ENCODE results near the gene DCAF7.

The DCAF7 gene

GRCh38 chr17:63623786-63624530 is 73.7 kb downstream of the DCAF7 start:
- DNase-seq (ENCODE audit: low spot score) = no peak
- no peak for TF ChIP-seq CTCF (IDR thresholded peaks at IDR 0.05; ENCODE audit: borderline replicate concordance, control extremely low read depth, extremely low read depth, insufficient read depth, missing control alignments)
- in situ Hi-C loops (cut with MboI; ENCODE audit: low sequenced_read_pairs, unreplicated experiment) = no loop called here

DNA sequence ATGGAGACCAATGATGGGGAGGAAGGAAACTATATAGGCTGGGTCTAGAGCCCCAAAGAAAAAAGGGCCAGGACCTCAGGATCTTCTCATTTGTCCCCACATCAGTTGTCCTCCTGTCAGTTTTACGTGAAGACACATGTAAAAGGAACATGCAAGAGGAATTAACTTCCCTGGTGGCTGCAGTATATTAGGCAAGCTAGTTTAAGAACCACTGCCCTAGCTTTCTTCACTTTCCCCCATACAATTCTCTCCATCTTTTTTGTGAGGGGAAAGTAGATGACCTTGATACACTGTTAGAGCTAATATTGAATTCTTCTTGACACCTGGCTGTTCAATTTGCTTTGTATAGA is 74.2 kb downstream of the DCAF7 start:
- in situ Hi-C loops (cut with MboI; ENCODE audit: low sequenced_read_pairs, unreplicated experiment) = no loop called here
- no peak for DNase-seq (ENCODE audit: low spot score)
- no peak for TF ChIP-seq CTCF (IDR thresholded peaks at IDR 0.05; ENCODE audit: borderline replicate concordance, control extremely low read depth, extremely low read depth, insufficient read depth, missing control alignments)

GRCh38 chr17:63626551-63627180 is 76.4 kb downstream of the DCAF7 start:
- in situ Hi-C loops (cut with MboI; ENCODE audit: low sequenced_read_pairs, unreplicated experiment) = no loop called here
- DNase-seq (ENCODE audit: low spot score) = no peak

DNA sequence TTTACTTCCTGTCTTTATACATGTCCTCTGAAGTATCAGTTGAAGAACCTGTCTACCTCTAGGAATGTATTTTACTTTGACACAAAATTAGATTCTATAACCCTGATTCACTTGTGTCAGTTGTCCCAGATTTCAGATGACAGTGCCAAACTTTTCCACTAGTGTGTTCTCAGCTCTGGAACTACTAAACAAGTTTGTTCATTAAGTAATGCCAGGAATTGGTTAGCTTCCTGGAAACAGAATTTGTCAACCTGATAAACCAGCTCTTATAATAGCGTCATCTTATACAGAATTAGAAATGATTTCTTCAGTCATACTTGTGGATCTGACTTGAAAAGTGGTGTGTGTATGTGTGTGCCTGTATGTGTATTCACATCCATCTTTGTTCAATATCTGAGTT is 79.3 kb downstream of the DCAF7 start:
- in situ Hi-C loops (cut with MboI; ENCODE audit: low sequenced_read_pairs, unreplicated experiment) = no loop called here
- no peak for TF ChIP-seq CTCF (IDR thresholded peaks at IDR 0.05; ENCODE audit: borderline replicate concordance, control extremely low read depth, extremely low read depth, insufficient read depth, missing control alignments)
- DNase-seq (ENCODE audit: low spot score) = no peak

More at GRCh38 chr17:63626551-63627180, 76.4 kb downstream of the DCAF7 start:
- no peak for TF ChIP-seq CTCF (IDR thresholded peaks at IDR 0.05; ENCODE audit: borderline replicate concordance, control extremely low read depth, extremely low read depth, insufficient read depth, missing control alignments)

DNA sequence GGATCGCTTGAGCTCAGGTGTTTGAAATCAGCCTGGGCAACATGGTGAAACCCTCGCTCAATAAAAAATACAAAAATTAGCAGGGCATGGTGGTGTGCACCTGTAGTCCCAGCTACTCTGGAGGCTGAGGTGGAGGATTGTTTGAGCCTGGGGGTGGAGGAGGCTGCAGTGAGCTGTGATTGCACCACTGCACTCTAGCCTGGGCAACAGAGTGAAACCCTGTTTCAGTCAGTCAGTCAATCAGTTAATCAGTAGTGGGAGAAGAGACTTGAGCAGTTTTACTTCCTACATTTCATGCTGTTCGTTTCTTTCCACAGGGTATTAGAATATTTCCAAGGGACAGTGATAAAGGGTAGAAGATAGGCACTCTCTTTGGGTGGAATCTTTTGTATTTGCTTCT is 80.8 kb downstream of the DCAF7 start:
- TF ChIP-seq CTCF (IDR thresholded peaks at IDR 0.05; ENCODE audit: borderline replicate concordance, control extremely low read depth, extremely low read depth, insufficient read depth, missing control alignments) = no peak
- DNase-seq (ENCODE audit: low spot score) = no peak
- in situ Hi-C loops (cut with MboI; ENCODE audit: low sequenced_read_pairs, unreplicated experiment) = no loop called here

DNA sequence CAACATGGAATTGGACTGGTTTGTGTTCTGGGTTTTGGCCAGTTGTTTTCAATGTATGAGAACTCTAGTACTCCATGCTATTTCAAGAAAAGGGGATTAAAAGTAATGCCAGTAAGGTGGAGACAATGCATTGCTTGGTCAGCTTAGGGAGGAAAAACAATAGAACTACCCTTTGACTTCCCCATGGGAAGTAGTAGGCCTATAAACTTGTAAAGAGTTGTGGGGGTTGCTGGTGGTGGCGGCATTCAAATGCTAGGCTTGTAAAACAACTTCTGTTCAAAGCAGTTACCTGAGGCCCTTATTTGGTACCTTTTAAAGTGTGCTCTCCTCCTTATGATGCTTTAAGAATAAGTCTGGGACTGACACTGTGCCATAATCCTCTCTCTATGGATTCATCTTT is 81.3 kb downstream of the DCAF7 start:
- TF ChIP-seq CTCF (IDR thresholded peaks at IDR 0.05; ENCODE audit: borderline replicate concordance, control extremely low read depth, extremely low read depth, insufficient read depth, missing control alignments) = no peak
- DNase-seq (ENCODE audit: low spot score) = no peak
- in situ Hi-C loops (cut with MboI; ENCODE audit: low sequenced_read_pairs, unreplicated experiment) = no loop called here
